Hematopoietic multipotent progenitor cell treated with erythropoietin and hydrocortisone succinate and interleukin-3 and kit ligand, for 15 days (in vitro differentiated cells): ENCODE data around the gene ZNF780A.
"Not testable (repeated sequence)": the region's sequence is repeated elsewhere in the genome, so short reads cannot be mapped to it uniquely, and the experiment has no call there.

Source experiments
- DNase-seq: peaks from one replicate; pipeline ENCODE4 v3.0.0-alpha.2; 2015; ENCODE audit warnings: low spot score

The ZNF780A gene

DNA sequence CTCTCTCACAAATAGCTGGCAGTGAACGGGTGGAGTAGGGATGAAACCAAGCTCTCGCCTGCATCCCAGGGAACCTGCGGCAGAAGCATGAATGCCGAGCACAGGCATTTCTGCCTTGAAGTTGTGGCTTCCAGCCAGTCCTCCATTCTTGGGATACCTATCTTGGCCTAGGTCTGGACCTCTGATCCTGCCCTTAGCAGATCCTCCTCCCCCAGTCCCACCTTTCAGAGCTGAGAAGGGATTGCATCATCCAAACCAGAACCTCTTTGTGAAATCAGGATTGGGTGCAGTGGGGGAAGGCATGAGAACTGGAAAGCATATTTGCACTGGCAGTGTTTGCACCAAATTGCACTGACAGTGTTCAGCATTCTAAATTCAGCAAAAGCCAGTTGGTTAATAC, 5.8 kb downstream of the ZNF780A start:
- no peak for DNase-seq

DNA sequence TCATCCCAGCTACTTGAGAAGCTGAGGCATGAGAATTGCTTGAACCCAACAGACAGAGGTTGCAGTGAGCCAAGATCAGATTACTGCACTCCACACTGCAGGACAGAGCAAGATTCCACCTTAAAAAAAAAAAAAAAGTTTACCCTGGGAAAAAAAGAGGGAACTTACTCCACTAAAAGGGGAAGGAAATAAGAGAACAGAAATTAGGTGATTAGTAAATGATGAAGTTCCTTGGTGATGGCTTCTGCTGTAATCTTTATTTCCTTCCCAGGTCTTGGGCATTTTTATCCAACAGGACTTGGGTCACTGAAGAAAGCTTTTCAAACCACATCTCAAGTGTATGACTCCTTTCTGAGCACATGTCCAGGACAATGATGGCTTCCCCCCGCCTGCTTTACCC, 9.3 kb downstream of the ZNF780A start:
- DNase-seq = no peak

DNA sequence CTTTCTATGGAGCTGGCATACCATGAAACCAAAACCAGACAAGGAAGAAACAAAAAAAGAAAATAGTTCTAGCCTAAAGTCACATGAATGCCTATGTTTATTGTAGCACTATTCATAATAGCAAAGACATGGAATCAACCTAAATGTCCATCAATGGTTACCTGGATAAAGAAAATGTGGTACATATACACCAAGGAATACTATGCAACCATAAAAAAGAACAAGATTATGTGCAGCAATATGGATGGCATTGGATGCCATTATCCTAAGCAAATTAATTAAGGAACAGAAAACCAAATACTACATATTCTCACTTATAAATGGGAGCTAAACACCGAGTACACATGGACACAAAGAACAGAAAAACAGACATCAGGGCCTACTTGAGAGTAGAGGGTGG, 10.5 kb downstream of the ZNF780A start:
- DNase-seq = no peak

DNA sequence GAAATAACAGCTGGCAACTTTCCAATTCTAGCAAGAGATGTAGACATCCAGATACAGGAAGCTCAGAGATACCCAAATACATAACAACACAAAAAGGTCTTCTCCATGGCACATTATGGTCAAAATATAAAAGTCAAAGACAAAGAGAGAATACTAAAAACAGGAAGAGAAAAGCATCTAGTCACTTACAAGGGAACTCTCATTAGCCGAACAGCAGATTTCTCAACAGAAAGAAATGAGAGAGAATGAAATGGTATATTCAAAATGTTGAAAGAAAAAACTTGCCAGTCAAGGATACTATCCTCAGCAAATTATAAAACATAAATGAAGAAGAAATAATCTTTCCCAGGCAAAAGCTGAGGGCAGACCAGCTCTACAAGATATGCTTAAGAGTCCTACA, 12.4 kb downstream of the ZNF780A start:
- no peak for DNase-seq

DNA sequence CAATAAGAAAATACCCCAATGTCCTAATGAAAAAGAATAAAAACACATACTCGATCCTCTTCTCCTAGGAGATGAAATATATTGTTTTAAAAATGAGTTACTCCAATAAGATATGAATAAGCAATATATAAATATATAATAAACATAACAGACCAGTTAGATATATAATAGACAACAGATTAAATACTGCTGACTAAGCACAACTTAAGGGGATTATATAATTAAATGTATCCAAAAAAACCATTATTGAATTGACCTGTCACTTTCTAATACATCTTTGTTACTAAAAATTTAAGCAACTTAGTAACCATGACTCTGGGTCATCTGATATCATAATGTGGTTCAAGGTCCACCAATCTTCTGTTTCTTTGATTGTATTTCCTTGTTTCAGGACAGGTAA, 20.7 kb downstream of the ZNF780A start:
- DNase-seq = no peak

DNA sequence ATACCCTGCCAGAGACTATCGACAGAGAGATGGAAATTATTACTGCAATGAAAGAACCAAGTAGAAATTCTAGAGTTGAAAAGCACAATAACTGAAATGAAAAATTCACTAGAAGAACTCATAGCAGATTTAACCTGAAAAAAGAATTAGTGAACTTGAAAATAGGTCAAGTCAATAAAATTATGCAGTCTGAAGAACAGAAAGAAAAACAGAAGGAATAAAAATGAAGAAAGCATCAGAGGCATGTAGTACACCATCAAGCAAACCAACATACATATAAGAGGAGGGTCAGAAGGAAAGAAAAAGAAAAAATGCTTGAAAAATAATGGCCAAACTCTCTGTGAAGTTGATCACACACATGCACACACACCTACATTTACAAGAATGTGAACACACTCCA, 31.1 kb downstream of the ZNF780A start:
- no peak for DNase-seq

DNA sequence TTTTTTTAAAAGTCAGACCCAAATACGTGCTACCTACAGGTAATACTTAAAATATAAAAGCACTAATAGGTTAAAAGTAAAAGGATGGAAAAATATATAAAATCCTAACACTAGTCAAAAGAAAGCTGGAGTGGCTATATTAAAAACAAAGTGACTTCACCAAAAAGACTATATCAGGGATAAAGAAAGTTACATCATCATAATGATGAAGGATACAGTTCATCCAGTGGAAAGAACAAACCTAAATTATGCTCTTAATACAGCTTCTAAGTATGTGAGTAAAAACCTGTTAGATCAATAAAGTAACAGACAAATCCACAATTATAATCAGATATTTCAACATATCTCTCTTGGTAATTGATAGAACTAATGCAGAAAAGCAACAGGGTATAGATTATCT, 33.6 kb downstream of the ZNF780A start:
- no peak for DNase-seq

DNA sequence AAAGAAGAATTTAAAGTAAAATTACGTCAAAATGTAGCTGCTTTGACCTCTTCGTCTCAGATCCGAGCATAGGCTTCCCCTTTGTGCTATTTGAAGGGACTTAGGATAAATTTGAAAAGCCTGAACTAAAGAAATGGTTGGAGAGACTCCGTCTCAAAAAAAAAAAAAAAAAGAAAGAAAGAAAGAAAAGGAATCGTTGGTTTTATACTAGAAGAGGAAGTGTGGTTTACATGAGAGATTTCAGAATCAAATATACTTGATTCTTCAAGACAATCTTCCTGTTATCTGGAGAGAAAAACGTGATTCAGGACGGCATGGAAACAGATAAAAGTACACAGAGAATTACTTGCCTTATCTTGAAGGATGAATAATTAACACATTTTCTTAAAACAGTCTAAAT, 34.2 kb downstream of the ZNF780A start:
- DNase-seq = no peak

DNA sequence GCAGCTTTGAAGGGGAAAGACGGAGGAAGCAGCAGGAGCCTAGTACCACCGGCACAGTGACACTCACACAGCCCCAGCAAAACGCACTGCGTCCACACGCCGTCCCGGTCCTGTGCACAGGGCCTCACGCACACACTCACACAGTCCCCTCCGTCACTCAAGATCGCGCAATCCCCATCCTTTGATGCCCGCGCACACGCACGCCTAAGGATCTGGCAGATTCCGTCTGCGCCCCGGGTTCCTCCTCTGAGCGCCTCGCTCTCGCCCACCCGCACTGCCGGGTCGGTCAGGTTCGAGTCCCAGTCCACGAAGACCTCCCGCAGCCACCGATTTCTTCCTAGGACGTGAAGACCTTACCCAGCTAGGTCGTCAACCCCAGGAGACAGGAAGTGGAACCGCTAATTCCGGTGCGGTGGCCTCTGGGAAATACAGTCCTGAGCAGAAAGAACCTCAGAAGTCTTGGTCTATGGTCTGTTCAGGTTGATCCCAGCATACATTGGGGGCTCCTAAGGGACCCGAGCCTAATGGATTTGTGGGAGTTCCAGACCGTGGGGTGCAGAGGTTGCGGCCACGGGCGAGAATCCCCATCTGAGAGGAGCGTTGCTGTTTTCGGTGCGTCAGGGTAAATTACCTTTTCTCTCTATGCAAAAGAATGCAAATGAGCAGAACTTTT, 34.8 kb downstream of the ZNF780A start, which contains the start of gene ZNF780B:
Gene ZNF780B, minus strand, starts transcription at position 400 of the 673 bp plus-strand sequence. CDS start 5,899 bp downstream, outside the sequence.
- DNase-seq = no peak

DNA sequence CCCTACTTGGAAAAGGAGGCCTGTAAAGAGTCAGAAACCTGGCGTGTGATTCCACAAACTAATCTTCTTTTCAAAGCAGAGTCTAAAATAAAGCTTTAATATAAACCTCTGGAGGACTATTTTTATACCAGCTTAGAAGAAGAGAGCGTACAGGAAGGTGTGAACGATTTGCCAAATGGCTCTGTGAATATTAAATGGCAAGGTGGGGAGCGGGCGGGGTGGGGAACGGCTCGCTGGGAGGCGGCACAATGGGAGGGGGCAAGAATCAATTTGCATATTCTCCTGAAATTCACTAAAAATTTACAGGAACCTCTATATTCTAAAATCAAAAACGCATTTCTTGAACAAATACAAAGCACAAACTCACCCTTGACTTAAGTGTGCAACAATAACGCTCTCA, 35.7 kb downstream of the ZNF780A start:
- no peak for DNase-seq

DNA sequence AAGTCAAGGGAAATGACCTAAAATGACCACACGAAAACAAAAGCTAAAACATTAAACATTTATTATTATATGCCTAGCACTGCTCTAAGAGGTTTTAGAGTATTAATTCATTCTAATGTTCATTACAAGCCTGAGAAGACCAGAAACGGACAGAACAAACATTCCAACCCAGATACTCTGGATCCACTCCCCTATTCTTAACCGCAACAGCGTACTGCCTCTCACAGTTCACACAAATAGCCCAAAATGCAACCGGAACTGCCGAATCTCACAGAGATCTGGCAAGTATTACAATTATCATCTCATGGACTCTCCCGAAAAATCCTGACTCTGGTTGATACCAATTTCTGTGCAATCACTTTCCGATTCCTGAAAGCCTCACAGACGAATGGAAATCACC, 36.1 kb downstream of the ZNF780A start:
- no peak for DNase-seq

DNA sequence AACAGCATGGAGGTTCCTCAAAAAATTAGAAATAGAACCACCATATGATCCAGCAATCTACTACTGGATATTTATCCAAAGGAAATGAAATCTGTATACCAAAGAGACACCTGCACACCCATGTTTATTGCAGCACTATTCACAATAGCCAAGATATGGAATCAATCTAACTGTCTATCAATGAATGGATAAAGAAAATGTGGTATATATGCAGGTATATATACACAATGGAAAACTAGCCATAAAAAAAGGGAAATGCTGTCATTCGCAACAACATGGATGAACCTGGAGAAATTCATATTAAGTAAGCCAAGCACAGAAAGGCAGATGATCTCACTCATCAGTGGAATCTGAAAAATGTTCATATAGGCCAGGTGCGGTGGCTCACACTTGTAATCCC, 37.3 kb downstream of the ZNF780A start:
- DNase-seq = no peak

DNA sequence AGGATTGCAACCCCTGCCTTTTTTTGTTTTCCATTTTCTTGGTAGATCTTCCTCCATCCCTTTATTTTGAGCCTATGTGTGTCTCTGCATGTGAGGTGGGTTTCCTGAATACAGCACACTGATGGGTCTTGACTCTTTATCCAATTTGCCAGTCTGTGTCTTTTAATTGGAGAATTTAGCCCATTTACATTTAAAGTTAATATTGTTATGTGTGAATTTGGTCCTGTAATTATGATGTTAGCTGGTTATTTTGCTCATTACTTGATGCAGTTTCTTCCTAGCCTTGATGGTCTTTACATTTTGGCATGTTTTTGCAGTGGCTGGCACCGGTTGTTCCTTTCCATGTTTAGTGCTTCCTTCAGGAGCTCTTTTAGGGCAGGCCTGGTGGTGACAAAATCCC, 49.0 kb downstream of the ZNF780A start:
- not testable (repeated sequence) for DNase-seq

DNA sequence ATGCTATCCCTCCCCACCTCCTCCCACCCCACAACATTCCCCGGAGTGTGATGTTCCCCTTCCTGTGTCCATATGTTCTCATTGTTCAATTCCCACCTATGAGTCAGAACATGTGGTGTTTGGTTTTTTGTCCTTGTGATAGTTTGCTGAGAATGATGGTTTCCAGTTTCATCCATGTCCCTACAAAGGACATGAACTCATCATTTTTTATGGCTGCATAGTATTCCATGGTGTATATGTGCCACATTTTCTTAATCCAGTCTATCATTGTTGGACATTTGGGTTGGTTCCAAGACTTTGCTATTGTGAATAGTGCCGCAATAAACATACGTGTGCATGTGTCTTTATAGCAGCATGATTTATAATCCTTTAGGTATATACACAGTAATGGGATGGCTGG, 52.7 kb downstream of the ZNF780A start:
- not testable (repeated sequence) for DNase-seq

DNA sequence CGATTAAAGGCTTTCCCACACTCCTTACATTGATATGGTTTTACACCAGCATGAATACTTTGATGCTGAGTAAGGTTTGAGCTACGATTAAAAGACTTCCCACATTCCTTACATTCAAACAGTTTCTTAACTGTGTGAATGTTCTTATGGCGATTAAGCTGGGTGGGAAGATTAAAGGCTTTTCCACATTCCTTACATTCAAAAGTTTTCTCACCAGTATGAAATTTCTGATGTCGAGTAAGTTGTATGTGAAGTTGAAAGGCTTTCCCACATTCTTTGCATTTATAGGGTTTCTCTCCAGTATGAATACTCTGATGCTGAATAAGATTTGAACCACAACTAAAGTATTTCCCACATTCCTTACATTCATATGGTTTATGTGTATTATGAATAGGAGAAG, 54.7 kb downstream of the ZNF780A start:
- no peak for DNase-seq

DNA sequence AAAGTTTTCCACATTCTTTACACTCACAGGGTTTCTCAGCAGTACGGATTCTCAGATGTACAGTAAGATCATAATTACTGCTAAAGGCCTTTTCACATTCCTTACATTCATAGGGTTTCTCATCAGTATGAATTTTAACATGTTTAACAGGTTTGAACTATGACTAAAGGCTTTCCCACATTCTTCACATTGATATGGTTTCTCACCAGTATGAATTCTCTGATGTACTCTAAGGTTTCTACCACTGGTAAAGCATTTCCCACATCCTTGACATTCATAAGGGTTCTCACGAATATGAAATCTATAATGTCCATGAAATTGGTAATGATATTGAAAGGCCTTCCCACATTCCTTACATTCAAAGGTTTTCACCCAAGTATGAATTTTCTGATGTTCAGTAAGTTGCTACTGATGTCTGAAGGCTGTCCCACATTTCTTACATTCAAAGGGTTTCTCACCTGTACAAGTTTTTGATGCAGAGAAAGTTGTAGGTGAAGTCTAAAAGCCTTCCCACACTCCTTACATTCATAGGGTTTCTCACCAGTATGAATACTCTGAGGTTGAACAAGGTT, 56.7 kb downstream of the ZNF780A start:
- DNase-seq = no peak

DNA sequence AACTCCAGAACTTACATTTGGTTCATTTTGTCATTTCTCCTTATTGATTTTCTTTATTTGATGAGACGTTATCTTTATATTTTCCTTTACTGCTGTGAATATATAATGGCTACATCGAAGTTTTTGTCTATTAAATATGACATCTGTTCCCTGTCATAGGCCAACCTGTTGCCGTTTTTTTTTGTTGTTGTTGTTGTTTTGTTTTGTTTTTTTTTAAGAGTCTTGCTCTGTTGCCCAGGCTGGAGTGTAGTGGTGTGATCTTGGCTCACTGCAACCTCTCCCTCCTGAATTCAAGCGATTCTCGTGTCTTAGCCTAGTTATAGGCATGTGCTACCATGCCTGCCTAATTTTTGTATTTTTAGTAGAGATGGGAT, 64.2 kb downstream of the ZNF780A start:
- DNase-seq = no peak

DNA sequence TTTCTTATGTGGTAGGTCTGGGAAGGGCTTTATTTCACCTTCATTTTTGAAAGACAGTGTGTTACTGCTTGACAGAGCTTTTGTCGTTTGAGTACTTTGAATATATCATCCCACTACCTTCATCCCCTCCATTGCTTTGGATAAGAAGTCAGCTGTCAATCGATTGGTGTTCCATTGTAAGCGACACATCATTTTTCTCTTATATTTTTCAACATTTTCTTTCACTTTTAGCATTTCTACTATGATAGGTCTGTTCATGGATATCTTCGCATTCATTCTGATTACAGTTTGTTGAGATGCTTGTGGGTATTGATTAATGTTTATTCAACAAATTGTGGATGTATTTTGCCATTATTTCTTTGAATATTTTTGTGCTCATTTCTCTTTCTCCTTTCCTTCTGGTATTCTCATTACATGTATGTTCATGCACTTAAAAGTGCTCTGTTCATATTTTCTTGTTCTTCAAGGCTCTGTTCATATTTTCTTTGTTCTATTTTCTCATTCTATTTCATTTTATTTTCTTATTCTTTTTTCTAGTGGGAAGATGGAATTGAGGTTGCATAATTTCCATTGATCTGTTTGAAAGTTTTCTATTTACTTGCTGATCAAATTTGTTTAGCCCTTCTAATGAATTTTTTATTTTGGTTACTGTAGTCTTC, 64.7 kb downstream of the ZNF780A start:
- DNase-seq = no peak

DNA sequence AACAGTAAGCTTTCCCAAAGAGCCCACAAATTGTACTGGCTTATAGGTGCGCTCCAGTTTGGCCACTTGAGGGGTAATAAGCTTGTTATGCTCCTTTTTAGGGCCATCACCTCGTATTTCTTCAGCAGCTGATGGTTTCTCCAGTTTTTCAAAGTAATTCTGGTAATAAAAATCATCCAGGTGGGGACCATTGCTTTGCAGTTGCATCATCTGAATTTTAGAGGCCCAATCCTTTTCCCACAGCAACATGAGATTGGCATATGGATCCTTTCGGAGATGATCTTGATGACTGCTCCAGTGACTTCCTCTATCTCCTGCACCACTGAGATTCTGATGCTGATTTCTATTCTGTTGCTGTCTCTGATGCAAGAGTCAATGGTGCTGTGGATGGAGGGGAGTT, 66.8 kb downstream of the ZNF780A start:
- no peak for DNase-seq
